Adrenal gland (tissue), 5 donors: ENCODE measurements around the gene DLGAP4.

Experiments
- POLR2A ChIP-seq, 2 donors: fragments of 450-650 bp; IDR thresholded peaks; one replicate each; pipeline ENCODE4 v1.6.1; 2017; ENCODE audit warnings: antibody characterized with exemption in 2 of 2, mild to moderate bottlenecking in 2 of 2, moderate library complexity in 1 of 2
- TF ChIP-seq, protein P1 (sequence below), 6 experiments: fragments of 450-650 bp in 4 of 6; fragments of 200-600 bp in 2 of 6; sonication (generic) in 1 of 6; IDR thresholded peaks; 1 replicate in 5 of 6; 2 replicates in 1 of 6; pipeline versions ENCODE4 v1.5.1 to v1.8.0; 2016 to 2021; ENCODE audit warnings: antibody characterized with exemption in 6 of 6, mild to moderate bottlenecking in 2 of 6, moderate library complexity in 1 of 6
- donor health status: DM: no; HTN: no; CAD: no.

DNA sequence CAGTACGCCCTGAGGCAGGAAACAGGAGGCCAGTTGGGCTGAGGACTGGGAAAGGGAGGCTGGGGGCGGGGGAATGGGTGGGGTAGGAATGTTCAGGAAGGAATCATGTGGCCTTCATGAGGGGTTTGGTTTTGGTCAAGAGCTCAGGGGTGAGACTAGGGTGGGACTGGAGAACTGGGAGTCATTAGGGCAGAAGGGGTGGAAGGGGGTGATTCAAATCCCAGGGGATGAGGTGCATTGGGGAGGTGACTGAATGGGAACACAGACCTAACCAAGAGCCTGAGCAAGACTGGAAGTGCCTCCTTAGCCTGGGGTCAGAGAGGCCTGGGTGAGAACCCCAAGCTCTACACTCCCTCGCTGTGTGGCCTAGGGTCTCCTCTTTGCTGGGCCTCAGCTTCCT lies 86.8 kb downstream of the DLGAP4 start:
- TF ChIP-seq, protein P1, sequence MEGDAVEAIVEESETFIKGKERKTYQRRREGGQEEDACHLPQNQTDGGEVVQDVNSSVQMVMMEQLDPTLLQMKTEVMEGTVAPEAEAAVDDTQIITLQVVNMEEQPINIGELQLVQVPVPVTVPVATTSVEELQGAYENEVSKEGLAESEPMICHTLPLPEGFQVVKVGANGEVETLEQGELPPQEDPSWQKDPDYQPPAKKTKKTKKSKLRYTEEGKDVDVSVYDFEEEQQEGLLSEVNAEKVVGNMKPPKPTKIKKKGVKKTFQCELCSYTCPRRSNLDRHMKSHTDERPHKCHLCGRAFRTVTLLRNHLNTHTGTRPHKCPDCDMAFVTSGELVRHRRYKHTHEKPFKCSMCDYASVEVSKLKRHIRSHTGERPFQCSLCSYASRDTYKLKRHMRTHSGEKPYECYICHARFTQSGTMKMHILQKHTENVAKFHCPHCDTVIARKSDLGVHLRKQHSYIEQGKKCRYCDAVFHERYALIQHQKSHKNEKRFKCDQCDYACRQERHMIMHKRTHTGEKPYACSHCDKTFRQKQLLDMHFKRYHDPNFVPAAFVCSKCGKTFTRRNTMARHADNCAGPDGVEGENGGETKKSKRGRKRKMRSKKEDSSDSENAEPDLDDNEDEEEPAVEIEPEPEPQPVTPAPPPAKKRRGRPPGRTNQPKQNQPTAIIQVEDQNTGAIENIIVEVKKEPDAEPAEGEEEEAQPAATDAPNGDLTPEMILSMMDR (IDR thresholded peaks at IDR 0.05), result no peak
- TF ChIP-seq POLR2A (IDR thresholded peaks at IDR 0.05), result no peak
